OCI-LY3 (cell line): ENCODE results near the gene VTCN1.

Source experiments
- CTCF ChIP-seq: fragments of 200-600, 300-600 bp; sonication (generic); IDR thresholded peaks from 2 replicates; pipeline ENCODE4 v1.5.1; 2014; ENCODE audit warnings: antibody characterized with exemption, low read length, low read depth
- EZH2phosphoT487 ChIP-seq: fragments of 200-600 bp; shearing (Covaris generic); IDR thresholded peaks from 2 replicates; pipeline ENCODE4 v1.6.1; 2018; ENCODE audit warnings: antibody characterized with exemption, mixed run types, low read depth

- TF ChIP-seq CTCF (no peak), EZH2phosphoT487 (no peak)
Measured at GRCh38 chr1:117122330-117123025, 88.2 kb downstream of the VTCN1 start.
